SH-SY5Y (cell line): ENCODE data around the gene CRY1.

ENCODE experiments used
- GATA2 ChIP-seq: IDR thresholded peaks from 2 replicates; pipeline ENCODE4 v1.6.1; 2011; ENCODE audit warnings: mild to moderate bottlenecking, low read depth, low read length
- GATA3 ChIP-seq: IDR thresholded peaks from 2 replicates; pipeline ENCODE4 v1.6.1; 2011; ENCODE audit warnings: low read depth, mild to moderate bottlenecking, low read length, moderate library complexity

DNA sequence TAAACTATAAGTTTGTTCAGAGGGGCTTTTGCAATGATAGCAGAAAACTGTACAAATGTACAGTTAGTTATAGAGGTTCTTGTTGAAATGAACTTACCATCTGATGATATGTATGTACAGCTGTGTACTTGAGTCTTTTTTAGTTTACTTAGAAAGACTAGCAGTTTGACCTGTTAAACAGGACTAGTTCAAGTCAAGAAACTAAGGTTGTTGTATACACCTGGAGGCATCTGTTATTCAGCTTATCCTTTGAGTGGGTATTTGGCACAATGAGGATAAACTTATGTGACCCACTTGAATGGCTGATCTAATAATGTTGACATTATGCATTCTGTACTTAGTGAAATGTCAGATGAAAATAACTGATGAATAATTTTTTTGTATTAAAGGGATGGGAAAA lies 119.8 kb downstream of the CRY1 start:
- TF ChIP-seq GATA2: no peak
- no peak for TF ChIP-seq GATA3
